Thyroid gland (tissue), 4 donors: ENCODE measurements around the gene ADGRF1. TPM values are rescaled to one million over a fixed set of nuclear protein-coding genes. Genes with fewer than 3 reads are reported as not detected.

Experiments
- DNase-seq, 2 donors: peaks; one replicate each; pipeline ENCODE4 v3.0.0-alpha.2; 2019
- H3K27ac ChIP-seq, 3 donors: fragments of 200-600 bp; sonication (generic); 1 replicate in 2 of 3; 2 replicates in 1 of 3; pipeline ENCODE4 v1.5.1; 2016 to 2019; ENCODE audit warnings: mild to moderate bottlenecking in 1 of 3, moderate library complexity in 1 of 3
- H3K27me3 ChIP-seq: fragments of 200-600 bp; sonication (generic); one replicate; pipeline ENCODE4 v1.5.1; 2019
- H3K36me3 ChIP-seq, 2 donors: fragments of 200-600 bp; sonication (generic); one replicate each; pipeline ENCODE4 v1.5.1; 2016 to 2019
- H3K4me1 ChIP-seq, 2 donors: fragments of 200-600 bp; sonication (generic); one replicate each; pipeline ENCODE4 v1.5.1; 2017 to 2019
- H3K4me3 ChIP-seq, 3 donors: fragments of 200-600 bp; sonication (generic); replicated peaks in 1 of 3; 1 replicate in 2 of 3; 2 replicates in 1 of 3; pipeline ENCODE4 v1.5.1; 2016; ENCODE audit warnings: mild to moderate bottlenecking in 1 of 3
- H3K9me3 ChIP-seq: fragments of 200-600 bp; sonication (generic); one replicate; pipeline ENCODE4 v1.5.1; 2017
- CTCF ChIP-seq, 6 experiments: fragments of 200-600 bp in 3 of 6; fragments of 450-650 bp in 3 of 6; sonication (generic) in 3 of 6; IDR thresholded peaks; one replicate each; pipeline ENCODE4 v1.5.1; 2016 to 2019; ENCODE audit warnings: antibody characterized with exemption in 6 of 6, mild to moderate bottlenecking in 2 of 6, inconsistent platforms in 1 of 6, moderate library complexity in 1 of 6
- POLR2A ChIP-seq, 2 donors: fragments of 450-650 bp; IDR thresholded peaks; one replicate each; pipeline ENCODE4 v1.6.1; 2017; ENCODE audit warnings: antibody characterized with exemption in 2 of 2, mild to moderate bottlenecking in 2 of 2, moderate library complexity in 1 of 2
- WGBS, 2 donors: methylation state at CpG; one replicate each; pipeline ENCODE4 v1.1.5; 2017; 5-methylcytosine and 5-hydroxymethylcytosine counted together
- intact Hi-C: fragments of 100-400 bp; cut with DNase I; formaldehyde crosslinking; loops from one replicate; pipeline ENCODE4 v1.15.1; 2023
- total RNA-seq, 4 donors: library from RNA; depleted of rRNA; stranded (reverse); fragments of >200 nt; gene quantifications; one replicate each; pipeline ENCODE4 v1.2.3, GENCODE V29; 2016

The ADGRF1 gene
- total RNA-seq, 4 donors from 2014 or later, result 15.1 to 36.2 (median 19.3) TPM

- no peaks in the 10 kb centered on the region for H3K27me3 ChIP-seq
- peaks cover 0 to 5% of the 10 kb centered on the region in 2 donors for H3K4me1 ChIP-seq
- DNase-seq, result no peak
- H3K4me3 ChIP-seq, result no peak overlapping the region
- intact Hi-C loops, result no loop called here
- TF ChIP-seq POLR2A (IDR thresholded peaks at IDR 0.05), result no peak
- no peak for TF ChIP-seq CTCF (IDR thresholded peaks at IDR 0.05)
- H3K36me3 ChIP-seq, result no peaks in the 10 kb centered on the region
- no peaks in the 10 kb centered on the region for H3K9me3 ChIP-seq
- no peak overlapping the region for H3K27ac ChIP-seq
Measured at GRCh38 chr6:46967826-46968349, 74.2 kb downstream of the ADGRF1 start.

GRCh38 chr6:46964716-46965519 is 77.2 kb downstream of the ADGRF1 start:
- H3K36me3 ChIP-seq, result no peaks in the 10 kb centered on the region
- no peaks in the 10 kb centered on the region for H3K27me3 ChIP-seq
- H3K27ac ChIP-seq, result no peak overlapping the region
- H3K4me3 ChIP-seq, result no peak overlapping the region
- intact Hi-C loops, result no loop called here
- TF ChIP-seq POLR2A (IDR thresholded peaks at IDR 0.05) (no peak), CTCF (IDR thresholded peaks at IDR 0.05) (no peak)
- no peaks in the 10 kb centered on the region for H3K4me1 ChIP-seq
- no peak for DNase-seq
- 65 to 76% methylated on average over 12 of the region's 12 CpGs for whole genome bisulfite sequencing, 2 donors
- no peaks in the 10 kb centered on the region for H3K9me3 ChIP-seq

GRCh38 chr6:46963626-46964025 is 78.5 kb downstream of the ADGRF1 start:
- H3K27me3 ChIP-seq, result no peaks in the 10 kb centered on the region
- H3K27ac ChIP-seq, result no peak overlapping the region
- no peaks in the 10 kb centered on the region for H3K4me1 ChIP-seq
- H3K36me3 ChIP-seq, result no peaks in the 10 kb centered on the region
- intact Hi-C loops, result no loop called here
- 67 to 84% methylated on average over 5 of the region's 5 CpGs for WGBS, 2 donors
- no peak for DNase-seq
- TF ChIP-seq CTCF (IDR thresholded peaks at IDR 0.05), result no peak
- TF ChIP-seq POLR2A (IDR thresholded peaks at IDR 0.05), result no peak
- no peak overlapping the region for H3K4me3 ChIP-seq
- no peaks in the 10 kb centered on the region for H3K9me3 ChIP-seq

- Histone ChIP-seq H3K27me3 (no peaks in the 10 kb centered on the region), H3K27ac (no peak overlapping the region), H3K4me3 (no peak overlapping the region), H3K36me3 (no peaks in the 10 kb centered on the region), H3K9me3 (no peaks in the 10 kb centered on the region), H3K4me1 (no peaks in the 10 kb centered on the region)
- DNase-seq, result no peak
- TF ChIP-seq CTCF (IDR thresholded peaks at IDR 0.05) (no peak), POLR2A (IDR thresholded peaks at IDR 0.05) (no peak)
- intact Hi-C loops, result no loop called here
Measured at GRCh38 chr6:46963039-46963438, 79.1 kb downstream of the ADGRF1 start.

- Histone ChIP-seq H3K4me1 (no peaks in the 10 kb centered on the region), H3K36me3 (no peaks in the 10 kb centered on the region), H3K4me3 (no peak overlapping the region), H3K27me3 (no peaks in the 10 kb centered on the region), H3K27ac (no peak overlapping the region), H3K9me3 (no peaks in the 10 kb centered on the region)
- intact Hi-C loops, result no loop called here
- WGBS, 2 donors, result 93 to 94% methylated on average over 5 of the region's 5 CpGs
- DNase-seq, result no peak
- no peak for TF ChIP-seq CTCF (IDR thresholded peaks at IDR 0.05)
- TF ChIP-seq POLR2A (IDR thresholded peaks at IDR 0.05), result no peak
Measured at GRCh38 chr6:46961711-46962110, 80.4 kb downstream of the ADGRF1 start.
